Activated T-cell treated with anti-CD3 and anti-CD28 coated beads for 24 hours (primary cell): Measurements from ENCODE around the gene RPTOR.
A peak's percentile ranks its signal among the peaks of the same experiment; 100 is the strongest.

Experiments used
- DNase-seq: peaks from one replicate; pipeline ENCODE4 v3.0.0-alpha.2; 2020; ENCODE audit warnings: low read depth

RPTOR gene

GRCh38 chr17:80592243-80592642, 47.6 kb downstream of the RPTOR start:
- no peak for DNase-seq

DNA sequence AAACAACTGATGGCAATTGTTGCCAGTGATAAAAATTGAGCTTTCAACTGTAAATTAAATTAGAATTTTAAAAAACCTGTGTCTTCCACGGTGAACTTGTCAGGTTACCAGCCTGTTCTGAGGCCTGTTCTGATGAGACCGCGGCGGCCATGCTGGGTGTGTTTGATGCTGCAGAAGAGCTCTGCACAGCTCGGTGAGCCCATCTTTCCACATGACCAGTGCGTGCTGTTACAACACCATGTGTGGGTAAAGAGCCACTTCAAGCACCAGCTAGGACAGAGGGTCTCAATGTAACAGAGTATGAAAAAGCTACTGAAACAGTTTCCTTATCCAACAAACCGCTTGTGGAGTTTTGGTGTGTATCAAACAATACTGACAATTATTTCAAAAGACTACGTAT, 48.5 kb downstream of the RPTOR start:
- no peak for DNase-seq

DNA sequence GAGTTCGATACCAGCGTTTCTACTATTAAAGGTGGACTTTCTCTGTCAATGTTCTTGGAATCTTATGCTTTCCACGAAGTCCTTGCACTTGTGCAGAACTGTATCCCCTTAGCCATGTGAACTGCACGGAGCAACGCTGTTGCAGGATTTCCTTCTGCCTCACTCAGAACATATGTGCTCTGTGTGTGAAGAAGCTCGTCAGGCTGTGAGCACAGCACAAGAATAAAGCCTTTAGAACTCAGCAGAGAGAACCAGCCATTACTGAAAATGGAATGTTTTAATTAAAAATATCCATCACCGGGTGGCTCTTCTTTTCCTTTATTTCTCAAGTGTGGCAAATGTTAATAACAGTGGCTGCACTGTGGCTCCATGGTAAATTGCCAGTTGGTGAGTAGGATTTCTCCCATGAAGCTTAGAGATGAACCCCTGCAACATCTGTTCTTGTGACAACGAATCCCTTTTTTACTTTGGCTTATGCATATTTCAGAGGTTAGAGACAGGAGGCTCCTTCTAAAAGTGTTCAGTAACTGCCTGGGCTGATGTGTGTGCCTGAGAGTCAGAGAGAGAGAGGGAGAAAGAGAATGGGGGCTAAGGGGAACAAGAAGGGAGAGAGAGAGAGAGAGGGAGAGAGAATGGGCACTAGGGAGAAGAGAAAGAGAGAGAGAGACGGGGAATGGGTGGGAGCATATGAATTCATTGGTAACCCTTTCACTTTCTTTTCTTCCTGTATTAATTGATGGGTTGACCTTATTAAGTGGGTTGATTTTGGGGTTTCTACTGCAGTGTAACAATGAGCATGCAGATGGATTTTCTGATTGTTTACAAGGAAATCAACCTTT, 50.0 kb downstream of the RPTOR start:
- DNase-seq, result no peak

GRCh38 chr17:80596760-80597608, 52.3 kb downstream of the RPTOR start:
- no peak for DNase-seq

DNA sequence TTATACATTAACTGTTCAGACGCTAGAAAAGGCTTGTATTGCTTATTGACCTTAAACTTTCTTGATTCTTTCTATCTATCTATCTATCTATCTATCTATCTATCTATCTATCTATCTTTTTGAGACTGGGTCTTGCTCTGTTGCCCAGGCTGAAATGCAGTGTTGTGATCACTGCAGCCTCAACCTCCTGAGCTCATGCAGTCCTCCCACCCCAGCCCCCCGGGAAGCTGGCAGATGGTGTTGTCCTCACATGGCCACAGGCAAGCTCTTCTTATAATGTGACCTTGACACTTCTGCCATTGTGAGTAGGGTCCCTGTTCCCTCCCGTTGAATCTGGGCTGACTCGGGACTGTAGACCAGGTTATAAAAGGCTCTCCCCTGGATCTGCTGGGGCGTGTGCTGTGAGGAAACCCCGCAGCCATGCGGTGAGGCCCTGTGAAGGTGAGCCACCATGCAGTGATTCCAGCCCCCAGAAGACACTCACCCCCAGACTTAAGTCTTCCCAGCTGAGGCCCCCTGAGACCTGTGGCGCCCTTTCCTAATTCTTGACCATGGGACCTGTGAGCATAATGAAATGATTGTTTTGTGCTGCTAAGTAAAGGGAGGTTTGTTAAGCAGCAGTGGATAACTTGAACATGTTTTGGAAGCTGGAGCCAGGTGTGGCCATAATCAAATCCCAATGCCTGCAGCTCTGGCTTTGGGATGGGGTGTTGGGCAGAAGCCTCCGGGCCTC, 54.3 kb downstream of the RPTOR start:
- no peak for DNase-seq

- no peak for DNase-seq
Measured at GRCh38 chr17:80599546-80600305, 55.1 kb downstream of the RPTOR start.

DNA sequence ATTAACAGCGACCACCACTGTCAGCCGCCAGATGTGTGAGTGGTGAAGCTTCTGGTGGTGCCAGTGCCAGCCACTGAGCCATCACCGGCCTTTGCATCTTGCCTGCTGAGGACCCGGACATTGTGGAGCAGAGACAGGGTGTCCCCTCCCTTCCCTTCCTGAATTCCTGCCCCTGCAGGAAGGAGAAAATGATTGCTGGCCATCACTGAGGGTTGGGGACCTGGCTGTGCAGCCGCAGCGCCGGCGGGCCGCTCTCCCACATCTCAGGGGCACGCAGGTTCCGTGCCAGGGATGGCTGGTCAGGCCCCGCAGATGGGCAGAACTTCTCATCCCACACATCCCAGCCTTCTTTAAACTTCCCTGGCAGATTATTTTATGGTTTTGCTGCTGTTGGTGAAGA, 56.5 kb downstream of the RPTOR start:
- DNase-seq, result no peak

GRCh38 chr17:80603396-80603795, 58.8 kb downstream of the RPTOR start:
- no peak for DNase-seq

GRCh38 chr17:80604009-80604669, 59.5 kb downstream of the RPTOR start:
- no peak for DNase-seq

DNA sequence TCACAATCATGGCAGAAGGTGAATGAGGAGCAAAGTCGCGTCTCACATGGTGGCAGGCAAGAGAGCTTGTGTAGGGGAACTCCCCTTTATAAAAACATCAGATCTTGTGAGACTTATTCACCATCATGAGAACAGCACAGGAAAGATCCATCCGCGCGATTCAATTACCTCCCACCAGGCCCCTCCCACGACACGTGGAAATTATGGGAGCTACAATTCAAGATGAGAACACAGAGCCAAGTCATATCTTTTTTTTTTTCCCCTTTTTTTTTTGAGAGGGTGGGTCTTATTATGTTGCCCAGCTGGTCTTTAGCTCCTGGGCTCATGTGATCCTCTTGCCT, 60.0 kb downstream of the RPTOR start:
- no peak for DNase-seq

GRCh38 chr17:80605326-80606066, 60.9 kb downstream of the RPTOR start:
- peak; percentile 65 for DNase-seq

GRCh38 chr17:80608326-80608725, 63.7 kb downstream of the RPTOR start:
- DNase-seq, result no peak

DNA sequence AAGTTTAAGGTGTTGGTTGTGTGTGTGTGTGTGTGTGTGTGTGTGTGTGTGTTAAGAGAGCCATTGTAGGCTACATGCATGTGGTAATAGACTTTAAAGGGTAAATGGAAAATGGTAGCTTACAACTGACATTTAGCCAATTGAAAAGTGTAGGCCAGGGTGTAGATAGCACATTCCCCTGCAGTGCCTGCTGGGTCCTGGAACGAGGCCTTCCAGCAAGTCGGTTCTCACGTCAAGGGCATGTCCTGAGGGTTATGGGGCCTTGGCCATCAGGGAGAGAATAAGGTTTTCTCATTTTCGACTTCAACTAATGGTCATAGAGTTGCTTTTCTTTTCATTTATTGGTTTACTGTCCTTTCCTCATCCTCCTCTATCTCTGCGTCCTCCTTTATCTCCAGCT, 65.1 kb downstream of the RPTOR start:
- no peak for DNase-seq

- DNase-seq, result no peak
Measured at GRCh38 chr17:80611816-80612215, 67.2 kb downstream of the RPTOR start.

- DNase-seq, result no peak
Measured at GRCh38 chr17:80612997-80613731, 68.5 kb downstream of the RPTOR start.

GRCh38 chr17:80613732-80614071, 69.1 kb downstream of the RPTOR start:
- no peak for DNase-seq

- no peak for DNase-seq
Measured at GRCh38 chr17:80614332-80615047, 69.9 kb downstream of the RPTOR start.

GRCh38 chr17:80615376-80615775, 70.7 kb downstream of the RPTOR start:
- no peak for DNase-seq

DNA sequence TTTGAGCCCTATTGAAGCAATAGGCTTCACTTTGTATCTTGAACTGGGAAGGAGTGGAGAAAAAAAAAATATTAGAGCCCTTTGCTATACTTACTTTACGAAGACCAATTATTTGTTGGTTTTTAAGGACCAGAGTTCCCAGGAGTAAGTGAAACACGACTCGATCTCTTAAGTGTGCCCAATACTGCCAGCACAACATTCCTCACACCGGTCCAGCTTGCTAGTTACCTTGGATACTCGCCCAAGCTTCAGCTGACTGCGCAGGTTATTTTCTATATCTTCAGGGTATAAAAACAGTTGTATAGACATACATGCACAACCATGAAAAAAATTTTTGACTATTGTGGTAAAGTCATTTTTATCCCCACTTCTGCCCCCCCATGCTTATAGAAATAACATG, 72.1 kb downstream of the RPTOR start:
- no peak for DNase-seq
